HCT116 (cell line): ENCODE measurements around the gene EVA1A. TPM values are rescaled to one million over a fixed set of nuclear protein-coding genes. Genes with fewer than 3 reads are reported as not detected.

Source experiments
- ATAC-seq: fragments of 200-7000 bp; cut with Tn5 transposase; 2 replicates; pipeline ENCODE4 v1.9.1; 2020; ENCODE audit warnings: mild to moderate bottlenecking, moderate library complexity
- BruUV-seq: library from RNA; stranded (reverse); fragments of 400-500 nt; replicated peaks from 2 replicates; lab custom pipeline; 2021; lab: Mats Ljungman, UMichigan
- CTCF ChIA-PET: fragments of 300-600 bp; sonication (Branson Sonifier 250); formaldehyde crosslinking; loops from one replicate; lab custom pipeline; 2021; ENCODE audit warnings: antibody characterized with exemption; lab: Charles Lee
- POLR2A ChIA-PET: fragments of 300-600, 350-600 bp; sonication (Branson Sonifier 250); formaldehyde crosslinking; loops from one replicate; lab custom pipeline; 2021; ENCODE audit warnings: antibody characterized with exemption; lab: Charles Lee
- RAD21 ChIA-PET, 2 experiments: fragments of 300-600 bp; sonication (Branson Sonifier 250); formaldehyde crosslinking; loops; one replicate each; lab custom pipeline; 2023; ENCODE audit warnings: low total read pairs in 2 of 2; ENCODE audit not compliant: uncharacterized antibody in 2 of 2, unreplicated experiment in 2 of 2, low non-redundant PET in 1 of 2; lab: Charles Lee
- DNase-seq: peaks from one replicate; pipeline ENCODE4 v3.0.0-alpha.2; 2010; ENCODE audit warnings: low read depth, low spot score
- H2AFZ ChIP-seq: fragments of 200-600 bp; shearing (Covaris generic), sonication (generic); 2 replicates; pipeline ENCODE4 v1.6.1; 2017; ENCODE audit warnings: low read depth, mixed run types, mixed read lengths, antibody characterized with exemption, low read length; ENCODE audit not compliant: poor library complexity, severe bottlenecking
- H3K27ac ChIP-seq: 2 replicates; pipeline ENCODE4 v1.5.1; 2012; ENCODE audit warnings: low read depth, low read length
- H3K27me3 ChIP-seq: fragments of 200-600 bp; sonication (generic); 2 replicates; pipeline ENCODE4 v1.6.1; 2016; ENCODE audit warnings: mixed run types, low read length, mixed read lengths; ENCODE audit not compliant: insufficient read depth
- H3K36me3 ChIP-seq, 2 experiments: fragments of 200-500 bp in 1 of 2; fragments of 200-600 bp in 1 of 2; sonication (Bioruptor generic) in 1 of 2; sonication (generic) in 1 of 2; 2 replicates each; pipeline versions ENCODE4 v1.5.1 to v1.6.1; 2014 to 2016; ENCODE audit warnings: low read length in 2 of 2, inconsistent platforms in 1 of 2, mixed read lengths in 1 of 2, mixed run types in 1 of 2; ENCODE audit not compliant: insufficient read depth in 2 of 2, control insufficient read depth in 1 of 2
- H3K4me1 ChIP-seq, 2 experiments: fragments of 200-600 bp in 1 of 2; sonication (generic) in 1 of 2; 2 replicates each; pipeline versions ENCODE4 v1.5.1 to v1.6.1; 2012 to 2017; ENCODE audit warnings: low read length in 2 of 2, inconsistent platforms in 1 of 2, mild to moderate bottlenecking in 1 of 2, mixed read lengths in 1 of 2, mixed run types in 1 of 2, moderate library complexity in 1 of 2; ENCODE audit not compliant: insufficient read depth in 2 of 2, control insufficient read depth in 1 of 2
- H3K4me2 ChIP-seq: fragments of 200-600 bp; sonication (generic); 2 replicates; pipeline ENCODE4 v1.6.1; 2017; ENCODE audit warnings: mixed run types, low read length, mixed read lengths
- H3K4me3 ChIP-seq, 2 experiments: fragments of 200-600 bp in 1 of 2; sonication (generic) in 1 of 2; replicated peaks in 1 of 2; 2 replicates each; pipeline ENCODE4 v1.5.1; 2011 to 2016; ENCODE audit warnings: low read length in 2 of 2, control low read depth in 1 of 2, low read depth in 1 of 2, mild to moderate bottlenecking in 1 of 2, mixed read lengths in 1 of 2, mixed run types in 1 of 2
- H3K79me2 ChIP-seq: fragments of 200-600 bp; sonication (generic); 2 replicates; pipeline ENCODE4 v1.6.1; 2017; ENCODE audit warnings: mild to moderate bottlenecking, mixed run types, low read length, moderate library complexity, mixed read lengths; ENCODE audit not compliant: insufficient read depth
- H3K9ac ChIP-seq: fragments of 200-600 bp; sonication (generic); 2 replicates; pipeline ENCODE4 v1.6.1; 2016; ENCODE audit warnings: low read length, mixed read lengths
- H3K9me2 ChIP-seq: fragments of 200-600 bp; sonication (generic), shearing (Covaris generic); 2 replicates; pipeline ENCODE4 v1.6.1; 2017; ENCODE audit warnings: mixed run types, mild to moderate bottlenecking, moderate library complexity; ENCODE audit not compliant: insufficient read depth
- H3K9me3 ChIP-seq, 2 experiments: fragments of 200-500 bp in 1 of 2; fragments of 200-600 bp in 1 of 2; sonication (Bioruptor generic) in 1 of 2; sonication (generic) in 1 of 2; 2 replicates each; pipeline ENCODE4 v1.6.1; 2014 to 2017; ENCODE audit warnings: low read length in 2 of 2, mixed read lengths in 2 of 2, inconsistent platforms in 1 of 2, low read depth in 1 of 2, mild to moderate bottlenecking in 1 of 2, mixed run types in 1 of 2, moderate library complexity in 1 of 2; ENCODE audit not compliant: control insufficient read depth in 1 of 2, insufficient read depth in 1 of 2
- H4K20me1 ChIP-seq: fragments of 200-600 bp; sonication (generic), shearing (Covaris generic); 2 replicates; pipeline ENCODE4 v1.6.1; 2017; ENCODE audit warnings: mixed run types, mild to moderate bottlenecking, moderate library complexity; ENCODE audit not compliant: insufficient read depth
- CEBPB ChIP-seq: IDR thresholded peaks from 2 replicates; pipeline ENCODE4 v1.6.1; 2012; ENCODE audit warnings: low read depth
- EZH2 ChIP-seq: fragments of 200-600 bp; sonication (generic); IDR thresholded peaks from 2 replicates; pipeline ENCODE4 v1.6.1; 2017; ENCODE audit warnings: antibody characterized with exemption, mixed run types
- EZH2phosphoT487 ChIP-seq: fragments of 200-600 bp; IDR thresholded peaks from 2 replicates; pipeline ENCODE4 v1.6.1; 2018; ENCODE audit warnings: antibody characterized with exemption, borderline replicate concordance
- FOSL1 ChIP-seq: IDR thresholded peaks from 2 replicates; pipeline ENCODE4 v1.6.1; 2012; ENCODE audit warnings: low read depth
- JUND ChIP-seq: IDR thresholded peaks from 2 replicates; pipeline ENCODE4 v1.6.1; 2012
- POLR2A ChIP-seq: IDR thresholded peaks from 2 replicates; pipeline ENCODE4 v1.7.0; 2011; ENCODE audit warnings: borderline replicate concordance; ENCODE audit not compliant: insufficient read depth, insufficient read length; ENCODE audit errors: extremely low read depth
- POLR2AphosphoS5 ChIP-seq: IDR thresholded peaks from 2 replicates; pipeline ENCODE4 v1.6.1; 2011; ENCODE audit warnings: mild to moderate bottlenecking, low read depth, low read length, moderate library complexity
- SRF ChIP-seq: IDR thresholded peaks from 2 replicates; pipeline ENCODE4 v1.6.1; 2012; ENCODE audit warnings: low read depth
- TCF7L2 ChIP-seq: IDR thresholded peaks from 2 replicates; pipeline ENCODE4 v1.7.0; 2011; ENCODE audit warnings: borderline replicate concordance, inconsistent platforms; ENCODE audit not compliant: insufficient read depth, insufficient read length; ENCODE audit errors: extremely low read depth
- YY1 ChIP-seq: IDR thresholded peaks from 2 replicates; pipeline ENCODE4 v1.6.1; 2011; ENCODE audit warnings: low read length, low read depth, moderate library complexity, mild to moderate bottlenecking; ENCODE audit not compliant: insufficient replicate concordance; ENCODE audit errors: extremely low read depth
- ZNF274 ChIP-seq: fragments of 200-500 bp; sonication (Bioruptor generic); IDR thresholded peaks from 2 replicates; pipeline ENCODE4 v1.6.1; 2014; ENCODE audit warnings: mild to moderate bottlenecking, low read depth, low read length, inconsistent platforms
- intact Hi-C: fragments of 100-400 bp; cut with micrococcal nuclease; formaldehyde crosslinking; loops from 2 replicates; pipeline ENCODE4 v1.10.0; 2022
- total RNA-seq: library from RNA; stranded (reverse); gene quantifications from one replicate; pipeline ENCODE4 v1.2.1, GENCODE V29; 2021; ENCODE audit not compliant: unreplicated experiment
- TF ChIP-seq, protein P1 (sequence below), 3 experiments: fragments of 200-600 bp in 1 of 3; sonication (generic) in 1 of 3; IDR thresholded peaks in 2 of 3; conservative IDR thresholded peaks in 1 of 3; 2 replicates each; pipeline ENCODE4 v1.5.1; 2012 to 2017; ENCODE audit warnings: low read depth in 2 of 3, low read length in 2 of 3, antibody characterized with exemption in 1 of 3, borderline replicate concordance in 1 of 3, control low read depth in 1 of 3, mild to moderate bottlenecking in 1 of 3, mixed read lengths in 1 of 3, mixed run types in 1 of 3, moderate library complexity in 1 of 3; ENCODE audit not compliant: insufficient read depth in 1 of 3

EVA1A gene
- total RNA-seq, 1 experiment from 2014 or later = 2.8 TPM

GRCh38 chr2:75495862-75496261, 64.9 kb downstream of the EVA1A start:
- no TSS peak for BruUV-seq
- CTCF ChIA-PET = no interaction called here
- H3K4me3 ChIP-seq = no peak overlapping the region
- TF ChIP-seq EZH2 = no peak
- no peak for TF ChIP-seq ZNF274
- no peak for TF ChIP-seq POLR2A
- no peak for TF ChIP-seq TCF7L2
- no peak for TF ChIP-seq JUND
- TF ChIP-seq POLR2AphosphoS5 = no peak
- TF ChIP-seq YY1 = no peak
- no peak for TF ChIP-seq EZH2phosphoT487
- no peak for TF ChIP-seq SRF
- no peak for TF ChIP-seq FOSL1
- TF ChIP-seq, protein P1, sequence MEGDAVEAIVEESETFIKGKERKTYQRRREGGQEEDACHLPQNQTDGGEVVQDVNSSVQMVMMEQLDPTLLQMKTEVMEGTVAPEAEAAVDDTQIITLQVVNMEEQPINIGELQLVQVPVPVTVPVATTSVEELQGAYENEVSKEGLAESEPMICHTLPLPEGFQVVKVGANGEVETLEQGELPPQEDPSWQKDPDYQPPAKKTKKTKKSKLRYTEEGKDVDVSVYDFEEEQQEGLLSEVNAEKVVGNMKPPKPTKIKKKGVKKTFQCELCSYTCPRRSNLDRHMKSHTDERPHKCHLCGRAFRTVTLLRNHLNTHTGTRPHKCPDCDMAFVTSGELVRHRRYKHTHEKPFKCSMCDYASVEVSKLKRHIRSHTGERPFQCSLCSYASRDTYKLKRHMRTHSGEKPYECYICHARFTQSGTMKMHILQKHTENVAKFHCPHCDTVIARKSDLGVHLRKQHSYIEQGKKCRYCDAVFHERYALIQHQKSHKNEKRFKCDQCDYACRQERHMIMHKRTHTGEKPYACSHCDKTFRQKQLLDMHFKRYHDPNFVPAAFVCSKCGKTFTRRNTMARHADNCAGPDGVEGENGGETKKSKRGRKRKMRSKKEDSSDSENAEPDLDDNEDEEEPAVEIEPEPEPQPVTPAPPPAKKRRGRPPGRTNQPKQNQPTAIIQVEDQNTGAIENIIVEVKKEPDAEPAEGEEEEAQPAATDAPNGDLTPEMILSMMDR (IDR thresholded peaks at IDR 0.05 in 2 of 3, conservative IDR thresholded peaks at IDR 0.05 in 1 of 3; ENCODE audit: borderline replicate concordance in 1 of 3, insufficient read depth in 1 of 3, low read depth in 2 of 3, low read length in 2 of 3) = no peak
- TF ChIP-seq CEBPB = no peak
- no peak overlapping the region for H2AFZ ChIP-seq
- no peak overlapping the region for H3K27ac ChIP-seq
- no peaks in the 10 kb centered on the region for H3K9me2 ChIP-seq
- H3K4me2 ChIP-seq = no peak overlapping the region
- no peaks in the 10 kb centered on the region for H3K4me1 ChIP-seq
- ATAC-seq (no peak), DNase-seq (no peak)
- no peaks in the 10 kb centered on the region for H3K36me3 ChIP-seq
- H3K9me3 ChIP-seq = no peaks in the 10 kb centered on the region
- no peak overlapping the region for H3K9ac ChIP-seq
- H3K27me3 ChIP-seq = 0 out of 2 replicates have a peak, but pooled peaks cover 1% of the 10 kb centered on the region
- POLR2A ChIA-PET = no interaction called here
- intact Hi-C loops = no loop called here
- no peaks in the 10 kb centered on the region for H3K79me2 ChIP-seq
- RAD21 ChIA-PET = no interaction called here
- H4K20me1 ChIP-seq = no peaks in the 10 kb centered on the region
